Fibroblast of lung (primary cell): ENCODE measurements around the gene MYLK3. TPM values are rescaled to one million over a fixed set of nuclear protein-coding genes. Genes with fewer than 3 reads are reported as not detected.

Source experiments
- DNase-seq, 2 donors: peaks; one replicate each; pipeline versions ENCODE4 v3.0.0 to v3.0.0-alpha.2; 2010; ENCODE audit warnings: low read depth in 2 of 2
- H2AFZ ChIP-seq: 2 replicates; pipeline ENCODE4 v1.5.1; 2012; ENCODE audit warnings: low read length, control low read depth, inconsistent platforms
- H3K27ac ChIP-seq: 2 replicates; pipeline ENCODE4 v1.5.1; 2011; ENCODE audit warnings: low read length, control low read depth; ENCODE audit not compliant: insufficient read depth
- H3K27me3 ChIP-seq: 2 replicates; pipeline ENCODE4 v1.5.1; 2011; ENCODE audit warnings: mild to moderate bottlenecking, low read length; ENCODE audit not compliant: control insufficient read depth, insufficient read depth
- H3K36me3 ChIP-seq: 2 replicates; pipeline ENCODE4 v1.5.1; 2011; ENCODE audit warnings: low read length; ENCODE audit not compliant: control insufficient read depth, insufficient read depth
- H3K4me1 ChIP-seq: 2 replicates; pipeline ENCODE4 v1.5.1; 2011; ENCODE audit warnings: low read length; ENCODE audit not compliant: control insufficient read depth, insufficient read depth; ENCODE audit errors: extremely low read depth
- H3K4me2 ChIP-seq: 2 replicates; pipeline ENCODE4 v1.5.1; 2011; ENCODE audit warnings: low read length, control low read depth; ENCODE audit not compliant: insufficient read depth; ENCODE audit errors: extremely low read depth
- H3K4me3 ChIP-seq, 4 experiments: fragments of 200-600 bp in 1 of 4; sonication (generic) in 1 of 4; replicated peaks in 1 of 4; 2 replicates each; pipeline ENCODE4 v1.5.1; 2011 to 2016; ENCODE audit warnings: low read length in 4 of 4, low read depth in 3 of 4, mild to moderate bottlenecking in 3 of 4, control low read depth in 2 of 4, inconsistent platforms in 1 of 4, mixed read lengths in 1 of 4; ENCODE audit not compliant: insufficient read depth in 1 of 4; ENCODE audit errors: control extremely low read depth in 1 of 4
- H3K79me2 ChIP-seq: 2 replicates; pipeline ENCODE4 v1.5.1; 2012; ENCODE audit warnings: mild to moderate bottlenecking, low read length, inconsistent platforms; ENCODE audit not compliant: control insufficient read depth, insufficient read depth
- H3K9ac ChIP-seq: 2 replicates; pipeline ENCODE4 v1.5.1; 2011; ENCODE audit warnings: mild to moderate bottlenecking, low read length, control low read depth; ENCODE audit not compliant: insufficient read depth
- H3K9me3 ChIP-seq: 2 replicates; pipeline ENCODE4 v1.5.1; 2012; ENCODE audit warnings: low read depth, low read length; ENCODE audit not compliant: control insufficient read depth, insufficient read depth
- H4K20me1 ChIP-seq: 2 replicates; pipeline ENCODE4 v1.5.1; 2011; ENCODE audit warnings: low read length; ENCODE audit not compliant: control insufficient read depth, insufficient read depth; ENCODE audit errors: extremely low read depth
- CTCF ChIP-seq, 2 donors: IDR thresholded peaks in 1 of 2; conservative IDR thresholded peaks in 1 of 2; 1 replicate in 1 of 2; 2 replicates in 1 of 2; pipeline ENCODE4 v1.5.1; 2011 to 2012; ENCODE audit warnings: low read length in 2 of 2, control low read depth in 1 of 2, inconsistent platforms in 1 of 2, low read depth in 1 of 2, mild to moderate bottlenecking in 1 of 2
- EZH2 ChIP-seq: IDR thresholded peaks from 2 replicates; pipeline ENCODE4 v1.5.1; 2012; ENCODE audit warnings: low read length, control low read depth, mild to moderate bottlenecking; ENCODE audit errors: missing control alignments
- polyA plus RNA-seq, 2 donors: library from polyadenylated mRNA; depleted of rRNA in 1 of 2; stranded (reverse) in 1 of 2; unstranded in 1 of 2; fragments of >200 nt; gene quantifications; 2 replicates each; pipeline ENCODE4 v1.2.1, GENCODE V29; 2011 to 2012; ENCODE audit warnings: missing spikeins in 1 of 2
- total RNA-seq: library from RNA; depleted of rRNA; stranded (reverse); fragments of >200 nt; gene quantifications from 2 replicates; pipeline ENCODE4 v1.2.1, GENCODE V29; 2014

The MYLK3 gene
- total and polyA plus RNA-seq, 2 donors (not counting 1 experiment from before 2014, with no cell fraction given): 0.07 to 0.17 TPM

GRCh38 chr16:46731691-46732555, 16.2 kb downstream of the MYLK3 start:
- Histone ChIP-seq H3K4me3 (no peak overlapping the region), H3K9ac (no peak overlapping the region), H2AFZ (no peak overlapping the region), H3K36me3 (no peaks in the 10 kb centered on the region), H3K27me3 (no peaks in the 10 kb centered on the region), H3K79me2 (no peaks in the 10 kb centered on the region), H3K9me3 (no peaks in the 10 kb centered on the region), H3K4me1 (no peaks in the 10 kb centered on the region), H4K20me1 (no peaks in the 10 kb centered on the region), H3K27ac (no peak overlapping the region), H3K4me2 (no peak overlapping the region)
- TF ChIP-seq EZH2 (no peak), CTCF (conservative IDR thresholded peaks at IDR 0.05 in 1 of 2, IDR thresholded peaks at IDR 0.05 in 1 of 2; ENCODE audit: low read depth in 1 of 2, low read length in 2 of 2) (no peak)
- DNase-seq: no peak

- no peak overlapping the region for H3K4me2 ChIP-seq
- TF ChIP-seq CTCF (conservative IDR thresholded peaks at IDR 0.05 in 1 of 2, IDR thresholded peaks at IDR 0.05 in 1 of 2; ENCODE audit: low read depth in 1 of 2, low read length in 2 of 2): no peak
- TF ChIP-seq EZH2: no peak
- no peaks in the 10 kb centered on the region for H3K4me1 ChIP-seq
- H3K4me3 ChIP-seq: no peak overlapping the region
- H4K20me1 ChIP-seq: no peaks in the 10 kb centered on the region
- DNase-seq: no peak
- H3K9me3 ChIP-seq: no peaks in the 10 kb centered on the region
- no peak overlapping the region for H3K27ac ChIP-seq
- no peaks in the 10 kb centered on the region for H3K27me3 ChIP-seq
- H3K36me3 ChIP-seq: no peaks in the 10 kb centered on the region
- no peak overlapping the region for H3K9ac ChIP-seq
- no peak overlapping the region for H2AFZ ChIP-seq
- H3K79me2 ChIP-seq: no peaks in the 10 kb centered on the region
Measured at GRCh38 chr16:46730801-46731690, 17.1 kb downstream of the MYLK3 start.

- H3K4me1 ChIP-seq: no peaks in the 10 kb centered on the region
- H3K27ac ChIP-seq: no peak overlapping the region
- H3K9ac ChIP-seq: no peak overlapping the region
- H2AFZ ChIP-seq: no peak overlapping the region
- H3K36me3 ChIP-seq: no peaks in the 10 kb centered on the region
- no peak for DNase-seq
- H3K4me2 ChIP-seq: no peak overlapping the region
- no peaks in the 10 kb centered on the region for H4K20me1 ChIP-seq
- no peak overlapping the region for H3K4me3 ChIP-seq
- no peak for TF ChIP-seq EZH2
- no peak for TF ChIP-seq CTCF (conservative IDR thresholded peaks at IDR 0.05 in 1 of 2, IDR thresholded peaks at IDR 0.05 in 1 of 2; ENCODE audit: low read depth in 1 of 2, low read length in 2 of 2)
- no peaks in the 10 kb centered on the region for H3K9me3 ChIP-seq
- H3K27me3 ChIP-seq: no peaks in the 10 kb centered on the region
- H3K79me2 ChIP-seq: no peaks in the 10 kb centered on the region
Measured at GRCh38 chr16:46730126-46730525, 18.0 kb downstream of the MYLK3 start.
